Right lobe of liver (tissue), 6 donors: ENCODE measurements around the gene TRAF1. TPM values are rescaled to one million over a fixed set of nuclear protein-coding genes. Genes with fewer than 3 reads are reported as not detected.
A peak's percentile ranks its signal among the peaks of the same experiment; 100 is the strongest.

Source experiments
- ATAC-seq, 4 donors: fragments of 200-7000 bp; cut with Tn5 transposase; one replicate each; pipeline ENCODE4 v1.9.1; 2020; ENCODE audit warnings: mild to moderate bottlenecking in 4 of 4, moderate library complexity in 4 of 4
- DNase-seq, 3 donors: peaks; one replicate each; pipeline ENCODE4 v3.0.0-alpha.2; 2020
- H3K27ac ChIP-seq, 3 donors: fragments of 200-600 bp; one replicate each; pipeline ENCODE4 v1.8.0; 2022
- H3K27me3 ChIP-seq, 2 donors: fragments of 200-600 bp; one replicate each; pipeline ENCODE4 v1.8.0; 2022
- H3K36me3 ChIP-seq, 4 donors: fragments of 200-600 bp; sonication (generic) in 1 of 4; one replicate each; pipeline versions ENCODE4 v1.5.1 to v1.8.0; 2017 to 2022; ENCODE audit warnings: control low read depth in 1 of 4
- H3K4me1 ChIP-seq, 4 donors: fragments of 200-600 bp; sonication (generic) in 1 of 4; one replicate each; pipeline versions ENCODE4 v1.5.1 to v1.8.0; 2017 to 2022; ENCODE audit warnings: control low read depth in 1 of 4
- H3K4me3 ChIP-seq, 3 donors: fragments of 200-600 bp; one replicate each; pipeline ENCODE4 v1.8.0; 2022
- H3K9me3 ChIP-seq, 4 donors: fragments of 200-600 bp; sonication (generic) in 1 of 4; one replicate each; pipeline versions ENCODE4 v1.5.1 to v1.8.0; 2017 to 2022; ENCODE audit warnings: control low read depth in 1 of 4
- CTCF ChIP-seq, 4 donors: fragments of 200-600 bp in 3 of 4; fragments of 450-650 bp in 1 of 4; IDR thresholded peaks; one replicate each; pipeline versions ENCODE4 v1.5.1 to v1.8.0; 2016 to 2022; ENCODE audit warnings: antibody characterized with exemption in 4 of 4, mild to moderate bottlenecking in 2 of 4
- POLR2A ChIP-seq: fragments of 450-650 bp; IDR thresholded peaks from one replicate; pipeline ENCODE4 v1.6.1; 2017; ENCODE audit warnings: antibody characterized with exemption, mild to moderate bottlenecking
- WGBS: methylation state at CpG from one replicate; pipeline ENCODE4 v1.1.6; 2018; ENCODE audit warnings: low coverage, low lambda C conversion rate; ENCODE audit not compliant: insufficient coverage; ENCODE audit errors: missing lambda C conversion rate; 5-methylcytosine and 5-hydroxymethylcytosine counted together
- intact Hi-C, 2 donors: fragments of 100-400 bp; cut with DNase I; formaldehyde crosslinking; loops; one replicate each; pipeline versions ENCODE4 v1.11.2 to v1.14.1; 2022
- total RNA-seq, 6 experiments: library from RNA; depleted of rRNA in 2 of 6; stranded (reverse); fragments of >200 nt in 2 of 6; fragmentation: NEBNext Ultra II Directional in 3 of 6; extraction: Animal tissue kit (Norgen Biotek cat#: 25700) in 3 of 6; gene quantifications; one replicate each; pipeline versions ENCODE4 v1.1.0 to v1.2.4, GENCODE V29; 2016 to 2023
- donor health status: DM: no; HTN: yes; CAD: no.
- donor health status: DM: no; HTN: no; CAD: no.
- donor health status: DM: no; HTN: no; CAD: no.
- donor health status: DM: no; HTN: yes; CAD: no.
- donor health status: DM: no; HTN: yes; CAD: no.

Gene TRAF1
- total RNA-seq, 6 experiments from 2014 or later: 0.99 to 2.5 (median 2.1) TPM

- Histone ChIP-seq H3K9me3 (no peaks in the 10 kb centered on the region), H3K36me3 (no peaks in the 10 kb centered on the region), H3K27me3 (no peaks in the 10 kb centered on the region), H3K27ac (peak overlapping the region; percentile 54 to 66 (median 61)), H3K4me1 (peaks cover 2 to 25% (median 12%) of the 10 kb centered on the region in 4 donors), H3K4me3 (no peak overlapping the region)
- intact Hi-C loops: loop anchor here (10.0 kb wide), 2 partner anchors 167 to 177 kb away; no protein-coding TSS in a partner anchor
- peak; percentile 34 for TF ChIP-seq POLR2A
- TF ChIP-seq CTCF (IDR thresholded peaks at IDR 0.05): no peak
- ATAC-seq (peak in 1 of 4 donors; percentile 32), DNase-seq (peak in 1 of 3 donors; percentile 33)
- WGBS: 30% methylated on average over 4 of the region's 4 CpGs
Measured at GRCh38 chr9:120931231-120932085, 4.9 kb upstream of the TRAF1 start.

GRCh38 chr9:120929229-120929791 is 2.7 kb upstream of the TRAF1 start:
- TF ChIP-seq POLR2A: no peak
- TF ChIP-seq CTCF (IDR thresholded peaks at IDR 0.05): peak in 1 of 4 donors; percentile 0
- peak; percentile 3 to 18 (median 10) for ATAC-seq

GRCh38 chr9:120928483-120929228 is 2.1 kb upstream of the TRAF1 start:
- Histone ChIP-seq H3K4me3 (peak overlapping the region; percentile 80 to 88 (median 85)), H3K9me3 (no peaks in the 10 kb centered on the region), H3K27me3 (no peaks in the 10 kb centered on the region), H3K36me3 (no peaks in the 10 kb centered on the region), H3K4me1 (peaks cover 0 to 5% (median 0%) of the 10 kb centered on the region in 4 donors), H3K27ac (peak overlapping the region; percentile 81 to 88 (median 87))
- 1% methylated on average over 29 of the region's 73 CpGs for whole genome bisulfite sequencing
- peak in 3 of 4 donors; percentile 21 to 38 (median 24) for TF ChIP-seq CTCF (IDR thresholded peaks at IDR 0.05)
- TF ChIP-seq POLR2A: peak; percentile 85
- DNase-seq: peak; percentile 86 to 89 (median 87)
- peak; percentile 85 to 96 (median 94) for ATAC-seq
- intact Hi-C loops: loop anchor here in 1 of 2 donors (10.0 kb wide), 1 partner anchor 54 kb away; the partner anchor contains the start of gene PHF19

More at GRCh38 chr9:120929229-120929791, 2.7 kb upstream of the TRAF1 start:
- no peaks in the 10 kb centered on the region for H3K36me3 ChIP-seq
- no peaks in the 10 kb centered on the region for H3K9me3 ChIP-seq
- intact Hi-C loops: loop anchor here in 1 of 2 donors (10.0 kb wide), 1 partner anchor 55 kb away; the partner anchor contains the start of gene PHF19
- peak overlapping the region; percentile 81 to 88 (median 87) for H3K27ac ChIP-seq
- no peaks in the 10 kb centered on the region for H3K27me3 ChIP-seq
- H3K4me1 ChIP-seq: peaks cover 0 to 5% (median 0%) of the 10 kb centered on the region in 4 donors
- WGBS: 38% methylated on average over 16 of the region's 26 CpGs
- peak overlapping the region; percentile 80 to 88 (median 85) for H3K4me3 ChIP-seq
- no peak for DNase-seq

GRCh38 chr9:120928015-120928482 is 1.5 kb upstream of the TRAF1 start:
- Histone ChIP-seq H3K27ac (peak overlapping the region; percentile 81 to 88 (median 87)), H3K36me3 (no peaks in the 10 kb centered on the region), H3K4me1 (peaks cover 0 to 5% (median 0%) of the 10 kb centered on the region in 4 donors), H3K9me3 (no peaks in the 10 kb centered on the region), H3K4me3 (peak overlapping the region; percentile 80 to 88 (median 85)), H3K27me3 (no peaks in the 10 kb centered on the region)
- no peak for TF ChIP-seq CTCF (IDR thresholded peaks at IDR 0.05)
- TF ChIP-seq POLR2A: no peak
- ATAC-seq (peak in 1 of 4 donors; percentile 19), DNase-seq (no peak)
- intact Hi-C loops: loop anchor here in 1 of 2 donors (10.0 kb wide), 1 partner anchor 53 kb away; the partner anchor contains the start of gene PHF19
- WGBS: 42% methylated on average over 14 of the region's 14 CpGs
